GM12878 (cell line): ENCODE results near the gene CEP57. TPM values are rescaled to one million over a fixed set of nuclear protein-coding genes. Genes with fewer than 3 reads are reported as not detected.

Experiments used
- ATAC-seq: fragments of 200-7000 bp; cut with Tn5 transposase; 3 replicates; pipeline ENCODE4 v1.9.1; 2020; ENCODE audit warnings: mild to moderate bottlenecking, moderate library complexity
- BruUV-seq: library from RNA; stranded (reverse); fragments of 400-500 nt; replicated peaks from 2 replicates; lab custom pipeline; 2021; lab: Mats Ljungman, UMichigan
- CTCF ChIA-PET: fragments of 300-600 bp; sonication (Branson Sonifier 250); formaldehyde crosslinking; extraction: SDS; loops from one replicate; lab custom pipeline; 2021; ENCODE audit warnings: inconsistent platforms; lab: Yijun Ruan, JAX
- POLR2A ChIA-PET: fragments of 350-600 bp; formaldehyde crosslinking; extraction: SDS; loops from one replicate; lab custom pipeline; 2021; ENCODE audit warnings: inconsistent platforms; lab: Charles Lee
- RAD21 ChIA-PET: fragments of 300-600 bp; sonication (Branson Sonifier 250); formaldehyde crosslinking; loops from one replicate; lab custom pipeline; 2023; ENCODE audit warnings: antibody characterized with exemption; ENCODE audit not compliant: unreplicated experiment; lab: Charles Lee
- SMC1A ChIA-PET: fragments of 300-600 bp; sonication (Branson Sonifier 250); formaldehyde crosslinking; loops from one replicate; lab custom pipeline; 2023; ENCODE audit not compliant: unreplicated experiment, uncharacterized antibody; lab: Charles Lee
- DNase-seq: peaks from one replicate; pipeline ENCODE4 v3.0.0-alpha.2; 2011; ENCODE audit warnings: low read depth, low spot score
- FAIRE-seq: peaks from 3 replicates; lab custom pipeline; 2011; peaks lifted over from hg19 to GRCh38; lab: Jason Lieb, UNC
- H2AFZ ChIP-seq: 2 replicates; pipeline ENCODE4 v1.6.0; 2011; ENCODE audit warnings: low read depth, low read length, control low read depth; ENCODE audit not compliant: control insufficient read depth
- H3K27ac ChIP-seq: 2 replicates; pipeline ENCODE4 v1.5.1; 2011; ENCODE audit warnings: control low read depth; ENCODE audit not compliant: control insufficient read depth, insufficient read depth
- H3K27me3 ChIP-seq, 2 experiments: replicated peaks in 1 of 2; 2 replicates each; pipeline versions ENCODE4 v1.6.0 to v1.6.1; 2011; ENCODE audit warnings: low read length in 1 of 2; ENCODE audit not compliant: control insufficient read depth in 2 of 2, insufficient read depth in 2 of 2
- H3K36me3 ChIP-seq, 2 experiments: 2 replicates each; pipeline ENCODE4 v1.5.1; 2011; ENCODE audit warnings: low read length in 1 of 2; ENCODE audit not compliant: control insufficient read depth in 2 of 2, insufficient read depth in 2 of 2
- H3K4me1 ChIP-seq: 2 replicates; pipeline ENCODE4 v1.6.1; 2011; ENCODE audit warnings: mild to moderate bottlenecking, low read length, moderate library complexity, mixed read lengths; ENCODE audit not compliant: control insufficient read depth, insufficient read depth
- H3K4me2 ChIP-seq: 2 replicates; pipeline ENCODE4 v1.6.0; 2011; ENCODE audit warnings: control low read depth; ENCODE audit not compliant: control insufficient read depth, insufficient read depth
- H3K4me3 ChIP-seq: fragments of 200-600 bp; sonication (generic); 2 replicates; pipeline ENCODE4 v1.5.1; 2016
- H3K79me2 ChIP-seq: 2 replicates; pipeline ENCODE4 v1.6.0; 2011; ENCODE audit warnings: low read length; ENCODE audit not compliant: control insufficient read depth, insufficient read depth
- H3K9ac ChIP-seq: 2 replicates; pipeline ENCODE4 v1.8.0; 2011; ENCODE audit warnings: low read length, control low read depth, mixed read lengths; ENCODE audit not compliant: control insufficient read depth, insufficient read depth
- H3K9me3 ChIP-seq: replicated peaks from 3 replicates; pipeline ENCODE4 v1.5.1; 2011; ENCODE audit warnings: mild to moderate bottlenecking, low read length; ENCODE audit not compliant: control insufficient read depth, insufficient read depth
- H4K20me1 ChIP-seq: 2 replicates; pipeline ENCODE4 v1.6.0; 2011; ENCODE audit not compliant: control insufficient read depth, insufficient read depth
- CEBPB ChIP-seq, 2 experiments: fragments of 150-350 bp in 1 of 2; IDR thresholded peaks; 2 replicates each; pipeline ENCODE4 v1.6.1; 2012 to 2014; ENCODE audit warnings: low read depth in 2 of 2, low read length in 2 of 2, borderline replicate concordance in 1 of 2, inconsistent platforms in 1 of 2
- EGR1 ChIP-seq, 2 experiments: IDR thresholded peaks; 1 replicate in 1 of 2; 2 replicates in 1 of 2; pipeline ENCODE4 v1.6.1; 2011 to 2012; ENCODE audit warnings: low read depth in 2 of 2, low read length in 2 of 2, borderline replicate concordance in 1 of 2, mild to moderate bottlenecking in 1 of 2, moderate library complexity in 1 of 2
- PAX5 ChIP-seq: IDR thresholded peaks from 2 replicates; pipeline ENCODE4 v1.6.1; 2011; ENCODE audit warnings: low read depth, low read length, borderline replicate concordance
- TAF1 ChIP-seq: IDR thresholded peaks from 2 replicates; pipeline ENCODE4 v1.6.1; 2011; ENCODE audit warnings: mild to moderate bottlenecking, low read depth, low read length, borderline replicate concordance
- WGBS: methylation state at CpG from one replicate; pipeline ENCODE4 v1.1.6; 2016; ENCODE audit warnings: low lambda C conversion rate; ENCODE audit not compliant: insufficient replicate concordance, insufficient coverage; ENCODE audit errors: missing lambda C conversion rate; 5-methylcytosine and 5-hydroxymethylcytosine counted together
- in situ Hi-C: fragments of 300-500 bp; cut with MboI; formaldehyde crosslinking; loops from 9 replicates; pipeline ENCODE4 v1.14.3; 2018; ENCODE audit warnings: mixed read lengths
- intact Hi-C: fragments of 100-400 bp; cut with micrococcal nuclease; formaldehyde crosslinking; loops from one replicate; pipeline ENCODE4 v1.14.2; 2022; ENCODE audit not compliant: unreplicated experiment
- polyA plus RNA-seq, 11 experiments: library from polyadenylated mRNA; depleted of rRNA in 4 of 11; unstranded in 6 of 11; stranded (reverse) in 5 of 11; fragments of >200 nt; fragmentation: Nextera tagmentation in 4 of 11; fragmentation: Illumina TruSeq in 1 of 11; extraction: Ambion mirVana in 4 of 11; extraction: Trizol in 1 of 11; gene quantifications; 1 replicate in 1 of 11; 2 replicates in 10 of 11; pipeline versions ENCODE4 v1.2.1 to v1.2.3, GENCODE V29; 2011 to 2016; ENCODE audit warnings: inconsistent platforms in 2 of 11, missing spikeins in 2 of 11, low read depth in 1 of 11
- total RNA-seq, 4 experiments: library from RNA; depleted of rRNA in 3 of 4; stranded (reverse); fragments of >200 nt in 3 of 4; fragmentation: Illumina TruSeq in 1 of 4; extraction: Trizol in 1 of 4; gene quantifications; 2 replicates each; pipeline versions ENCODE4 v1.2.1 to v1.2.3, GENCODE V29; 2013 to 2021
- TF ChIP-seq, protein P1 (sequence below): fragments of 150-350 bp; IDR thresholded peaks from 2 replicates; pipeline ENCODE4 v1.6.1; 2016; ENCODE audit warnings: low read depth, low read length

CEP57 gene
- total and polyA plus RNA-seq, 10 of the 15 experiments (the other 5 are each of a cell fraction or from before 2014, with no cell fraction given), result 19.4 to 85.4 (median 56.8) TPM

DNA sequence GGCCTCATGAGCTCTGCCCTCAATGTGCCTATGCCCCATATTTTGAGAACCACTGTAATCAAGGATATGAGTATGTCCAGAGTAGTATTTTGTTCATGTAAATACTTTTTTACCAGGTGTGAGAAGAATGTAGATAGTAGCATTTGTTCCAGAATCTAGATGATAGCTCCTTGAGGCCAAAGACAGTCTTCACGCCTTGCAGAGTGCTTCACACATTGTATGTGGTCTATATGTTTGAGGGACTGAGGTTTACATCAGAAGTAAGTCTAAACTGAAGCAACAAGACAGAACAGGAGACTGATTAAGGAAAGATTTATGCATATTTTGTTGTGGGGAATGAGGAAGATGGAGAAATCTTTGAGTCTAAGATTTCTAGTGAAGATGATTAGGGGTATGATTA is 12.5 kb downstream of the CEP57 start:
- Histone ChIP-seq H2AFZ (no peak overlapping the region), H3K27me3 (no peaks in the 10 kb centered on the region), H3K9me3 (peaks cover 1% of the 10 kb centered on the region; the same call in 1 of the 3 replicates), H3K4me2 (no peak overlapping the region), H3K4me1 (no peaks in the 10 kb centered on the region), H3K36me3 (peaks cover 4 to 16% of the 10 kb centered on the region in 2 experiments), H4K20me1 (no peaks in the 10 kb centered on the region), H3K4me3 (no peak overlapping the region), H3K79me2 (peaks cover 6% of the 10 kb centered on the region), H3K27ac (no peak overlapping the region), H3K9ac (no peak overlapping the region)
- ChIA-PET SMC1A (interaction anchor here (0.6 kb wide), 1 partner anchor 38 kb away, joined by 3 read pairs; no protein-coding TSS in a partner anchor), CTCF (interaction anchor here (1.1 kb wide), 1 partner anchor 11 kb away, joined by 3 read pairs; no protein-coding TSS in a partner anchor), POLR2A (interaction anchor here (0.7 kb wide), 1 partner anchor 11 kb away, joined by 3 read pairs; no protein-coding TSS in a partner anchor), RAD21 (no interaction called here)
- FAIRE-seq (no peak), DNase-seq (no peak), ATAC-seq (no peak)
- BruUV-seq, result no TSS peak
- 100% methylated on average over 1 of the region's 1 CpG for WGBS
- in situ Hi-C loops (no loop called here), intact Hi-C loops (no loop called here)
- no peak for TF ChIP-seq CEBPB (IDR thresholded peaks at IDR 0.05; ENCODE audit: borderline replicate concordance in 1 of 2, low read depth in 2 of 2, low read length in 2 of 2)
- TF ChIP-seq EGR1 (IDR thresholded peaks at IDR 0.05; ENCODE audit: borderline replicate concordance in 1 of 2, low read depth in 2 of 2, low read length in 2 of 2), result no peak
- no peak for TF ChIP-seq PAX5
- TF ChIP-seq TAF1, result no peak
- TF ChIP-seq, protein P1, sequence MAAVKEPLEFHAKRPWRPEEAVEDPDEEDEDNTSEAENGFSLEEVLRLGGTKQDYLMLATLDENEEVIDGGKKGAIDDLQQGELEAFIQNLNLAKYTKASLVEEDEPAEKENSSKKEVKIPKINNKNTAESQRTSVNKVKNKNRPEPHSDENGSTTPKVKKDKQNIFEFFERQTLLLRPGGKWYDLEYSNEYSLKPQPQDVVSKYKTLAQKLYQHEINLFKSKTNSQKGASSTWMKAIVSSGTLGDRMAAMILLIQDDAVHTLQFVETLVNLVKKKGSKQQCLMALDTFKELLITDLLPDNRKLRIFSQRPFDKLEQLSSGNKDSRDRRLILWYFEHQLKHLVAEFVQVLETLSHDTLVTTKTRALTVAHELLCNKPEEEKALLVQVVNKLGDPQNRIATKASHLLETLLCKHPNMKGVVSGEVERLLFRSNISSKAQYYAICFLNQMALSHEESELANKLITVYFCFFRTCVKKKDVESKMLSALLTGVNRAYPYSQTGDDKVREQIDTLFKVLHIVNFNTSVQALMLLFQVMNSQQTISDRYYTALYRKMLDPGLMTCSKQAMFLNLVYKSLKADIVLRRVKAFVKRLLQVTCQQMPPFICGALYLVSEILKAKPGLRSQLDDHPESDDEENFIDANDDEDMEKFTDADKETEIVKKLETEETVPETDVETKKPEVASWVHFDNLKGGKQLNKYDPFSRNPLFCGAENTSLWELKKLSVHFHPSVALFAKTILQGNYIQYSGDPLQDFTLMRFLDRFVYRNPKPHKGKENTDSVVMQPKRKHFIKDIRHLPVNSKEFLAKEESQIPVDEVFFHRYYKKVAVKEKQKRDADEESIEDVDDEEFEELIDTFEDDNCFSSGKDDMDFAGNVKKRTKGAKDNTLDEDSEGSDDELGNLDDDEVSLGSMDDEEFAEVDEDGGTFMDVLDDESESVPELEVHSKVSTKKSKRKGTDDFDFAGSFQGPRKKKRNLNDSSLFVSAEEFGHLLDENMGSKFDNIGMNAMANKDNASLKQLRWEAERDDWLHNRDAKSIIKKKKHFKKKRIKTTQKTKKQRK, result no peak
